Measurements from ENCODE around the gene APC.
"Not testable (repeated sequence)": the region's sequence is repeated elsewhere in the genome, so short reads cannot be mapped to it uniquely, and the experiment has no call there.

Gene APC

GRCh38 chr5:112861638-112861985 lies 123.9 kb downstream of the APC start:
- no peak for DNase-seq

DNA sequence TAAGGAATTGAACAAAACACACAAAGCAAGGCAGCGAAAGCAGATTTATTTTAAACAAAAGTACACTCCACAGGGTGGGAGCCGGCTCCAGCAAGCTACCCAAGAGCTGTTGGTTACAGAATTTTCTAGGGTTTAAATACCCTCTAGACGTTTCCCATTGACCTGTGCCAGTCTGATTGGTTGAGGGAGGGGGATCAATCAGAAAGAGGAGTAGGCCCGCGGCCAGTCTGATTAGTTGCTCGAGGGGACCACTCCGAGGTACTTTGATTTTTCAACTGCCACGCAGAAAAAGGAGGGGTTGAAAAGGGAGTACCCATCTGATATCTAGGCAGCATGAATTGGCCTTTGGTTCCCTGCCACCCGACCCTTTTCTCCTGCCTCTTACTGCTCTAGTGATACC lies 124.4 kb downstream of the APC start:
- DNase-seq: no peak

GRCh38 chr5:112863549-112863948 lies 125.9 kb downstream of the APC start:
- no peak for DNase-seq

DNA sequence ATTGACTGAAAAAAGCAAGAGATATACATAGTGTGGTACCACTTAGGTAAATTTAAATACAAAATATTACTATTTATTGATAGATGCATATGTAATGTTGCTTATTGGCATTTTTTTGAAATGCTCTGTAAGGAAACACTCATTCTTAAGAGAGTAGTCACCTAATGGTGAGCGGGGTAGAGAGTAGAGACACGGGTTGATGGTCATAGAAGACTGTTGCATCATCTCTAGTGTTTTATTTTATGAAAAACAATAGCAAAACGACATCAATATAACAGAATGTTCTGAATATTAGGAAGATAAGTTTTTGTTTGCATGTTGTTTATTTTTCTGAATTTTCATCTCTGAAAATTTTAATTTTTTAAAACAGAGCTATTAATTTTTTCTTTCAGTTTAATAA lies 127.4 kb downstream of the APC start:
- DNase-seq: no peak

- no peak for DNase-seq
Observed at GRCh38 chr5:112866739-112867138, 129.1 kb downstream of the APC start.

GRCh38 chr5:112867411-112867810 lies 129.7 kb downstream of the APC start:
- DNase-seq: no peak

DNA sequence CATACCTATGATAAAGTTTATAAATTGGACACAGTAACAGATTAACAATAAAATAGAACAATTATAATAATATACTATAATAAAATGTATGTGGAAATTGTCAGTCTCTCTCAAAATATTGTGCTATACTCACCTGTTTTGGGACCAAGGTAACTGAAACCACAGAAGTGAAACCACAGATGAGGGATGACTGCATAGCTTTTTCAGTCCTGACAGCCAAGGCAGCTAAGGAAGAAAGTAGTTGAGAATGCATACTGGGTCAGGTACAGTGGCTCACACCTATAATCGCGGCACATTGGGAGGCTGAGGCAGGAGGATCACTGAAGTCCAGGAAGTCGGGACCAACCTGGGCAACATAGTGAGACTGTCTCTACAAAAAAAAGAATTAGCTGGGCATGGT lies 132.3 kb downstream of the APC start:
- DNase-seq: no peak

DNA sequence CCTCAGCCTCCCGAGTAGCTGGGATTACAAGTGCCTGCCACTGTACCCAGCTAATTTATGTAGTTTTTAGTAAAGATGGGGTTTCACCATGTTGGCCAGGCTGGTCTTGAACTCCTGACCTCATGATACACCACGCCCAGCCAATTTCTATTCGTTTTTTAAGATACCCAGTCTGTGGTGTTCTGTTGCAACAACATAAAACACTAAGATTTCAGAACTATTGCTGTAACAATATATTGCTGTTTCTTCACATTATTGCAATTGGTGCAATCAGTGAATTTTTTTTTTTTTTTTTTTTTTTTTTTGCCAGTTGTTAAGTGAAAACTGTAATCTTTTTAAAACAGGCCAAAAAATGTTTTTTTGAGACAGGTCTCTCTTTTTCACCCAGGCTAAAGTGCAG lies 133.3 kb downstream of the APC start:
- no peak for DNase-seq

DNA sequence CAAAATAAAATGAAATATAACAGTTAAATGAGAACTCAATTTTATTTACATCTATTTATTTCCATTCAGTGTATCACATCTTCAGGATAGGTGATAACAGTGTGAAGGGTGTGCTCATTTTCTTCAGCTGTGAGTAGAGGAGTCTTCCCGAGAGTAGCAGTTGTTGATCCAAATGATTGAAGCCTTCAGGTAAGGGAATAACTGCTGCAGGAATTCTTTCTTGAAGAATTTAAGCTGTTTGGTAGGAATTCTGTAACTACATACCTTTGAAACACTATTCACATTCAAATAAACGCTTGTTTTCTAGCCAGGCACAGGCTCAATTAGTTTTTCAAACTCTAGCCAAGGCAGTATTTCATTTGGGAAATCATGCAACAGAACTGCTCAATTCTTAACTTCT lies 138.7 kb downstream of the APC start:
- no peak for DNase-seq

- DNase-seq: no peak
Observed at GRCh38 chr5:112878101-112878500, 140.4 kb downstream of the APC start.

DNA sequence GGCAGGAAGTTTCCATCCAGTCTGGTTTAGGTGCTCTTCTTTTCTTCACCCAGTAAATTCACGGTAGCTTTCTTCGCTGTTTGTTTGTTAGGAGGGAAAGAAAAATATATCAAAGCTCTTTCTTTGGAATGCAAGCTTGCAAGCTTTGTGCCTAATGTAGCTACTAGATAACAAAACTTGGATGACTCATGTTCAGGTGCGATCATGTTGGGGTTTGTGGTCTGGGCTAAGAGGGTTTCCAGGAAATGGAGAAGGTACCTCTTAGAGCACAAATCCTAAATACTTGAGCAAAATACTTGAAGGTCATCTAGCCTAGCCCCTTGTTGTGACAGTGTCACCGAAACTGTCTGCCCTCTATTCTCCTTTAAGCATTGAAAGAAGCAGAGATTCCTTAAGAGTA lies 141.1 kb downstream of the APC start:
- DNase-seq: no peak

GRCh38 chr5:112880219-112880964 lies 142.7 kb downstream of the APC start:
- no peak for DNase-seq

GRCh38 chr5:112883192-112883591 lies 145.5 kb downstream of the APC start:
- DNase-seq: no peak

GRCh38 chr5:112885001-112885400 lies 147.3 kb downstream of the APC start:
- no peak for DNase-seq

GRCh38 chr5:112886975-112887374 lies 149.3 kb downstream of the APC start:
- DNase-seq: no peak

DNA sequence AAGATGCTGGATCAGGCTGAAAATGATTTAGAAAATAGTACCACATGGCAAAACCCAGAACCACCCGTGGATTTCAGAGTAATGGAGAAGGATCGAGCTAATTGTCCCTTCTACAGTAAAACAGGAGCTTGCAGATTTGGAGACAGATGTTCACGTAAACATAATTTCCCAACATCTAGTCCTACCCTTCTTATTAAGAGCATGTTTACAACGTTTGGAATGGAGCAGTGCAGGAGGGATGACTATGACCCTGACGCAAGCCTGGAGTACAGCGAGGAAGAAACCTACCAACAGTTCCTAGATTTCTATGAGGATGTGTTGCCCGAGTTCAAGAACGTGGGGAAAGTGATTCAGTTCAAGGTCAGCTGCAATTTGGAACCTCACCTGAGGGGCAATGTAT lies 154.4 kb downstream of the APC start:
- DNase-seq: not testable (repeated sequence)

- no peak for DNase-seq
Observed at GRCh38 chr5:112892776-112893175, 155.1 kb downstream of the APC start.

DNA sequence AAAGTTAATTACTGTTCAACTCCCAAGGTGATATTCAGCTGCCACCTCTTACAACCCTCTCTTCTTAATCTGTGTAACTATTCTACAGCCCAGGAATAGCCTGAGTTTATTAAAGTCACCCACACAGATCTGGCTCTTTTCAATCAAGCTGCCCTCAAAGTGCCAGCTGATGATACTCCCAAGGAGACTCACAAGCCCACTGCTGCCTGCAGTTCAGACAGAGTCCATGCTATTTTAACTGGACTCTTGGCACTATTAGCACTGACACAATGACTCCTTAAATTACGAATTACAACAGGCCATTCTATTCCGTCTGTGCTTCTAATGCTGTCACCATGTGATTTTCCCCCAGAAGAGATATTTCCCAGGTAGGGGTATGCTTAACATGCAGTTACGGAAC lies 158.0 kb downstream of the APC start:
- no peak for DNase-seq

All from activated CD8-positive, alpha-beta memory T cell treated with anti-CD3 and anti-CD28 coated beads for 24 hours (primary cell).